ENCODE results near the gene LIMS2.

- no peak for TF ChIP-seq CTCF (conservative IDR thresholded peaks at IDR 0.05; ENCODE audit: low read depth in 2 of 2)
- TF ChIP-seq EZH2 (IDR thresholded peaks at IDR 0.05; ENCODE audit: low read depth, unreplicated experiment), result no peak
- TF ChIP-seq NANOG (IDR thresholded peaks at IDR 0.05; ENCODE audit: borderline replicate concordance), result no peak
- TF ChIP-seq CREB1 (CRISPR knock-in tag; IDR thresholded peaks at IDR 0.05; ENCODE audit: low read depth), result no peak
- TF ChIP-seq POLR2AphosphoS5 (IDR thresholded peaks at IDR 0.05; ENCODE audit: low read depth), result no peak
- TF ChIP-seq ZNF331 (CRISPR knock-in tag; IDR thresholded peaks at IDR 0.05; ENCODE audit: low read depth), result no peak
- no peak for TF ChIP-seq EZH2phosphoT487 (IDR thresholded peaks at IDR 0.05; ENCODE audit: unreplicated experiment)
- TF ChIP-seq REST (IDR thresholded peaks at IDR 0.05; ENCODE audit: unreplicated experiment), result no peak
- TF ChIP-seq ETS1 (IDR thresholded peaks at IDR 0.05), result no peak
Observed at GRCh38 chr2:127639111-127639474, 36.2 kb downstream of the LIMS2 start.
